OCI-LY3 (cell line): ENCODE results near the gene FIS1.
"Not testable (repeated sequence)": the region's sequence is repeated elsewhere in the genome, so short reads cannot be mapped to it uniquely, and the experiment has no call there.

Source experiments
- H2AFZ ChIP-seq: fragments of 200-600, 300-600 bp; shearing (Covaris generic); 2 replicates; pipeline ENCODE4 v1.6.0; 2014; ENCODE audit warnings: antibody characterized with exemption, low read depth, low read length
- H3K27ac ChIP-seq: fragments of 200-600, 300-600 bp; sonication (generic); 2 replicates; pipeline ENCODE4 v1.5.1; 2014; ENCODE audit warnings: mild to moderate bottlenecking, low read length, moderate library complexity, mixed read lengths
- H3K27me3 ChIP-seq: fragments of 200-600, 300-600 bp; sonication (generic); 2 replicates; pipeline ENCODE4 v1.6.1; 2014; ENCODE audit warnings: low read depth, low read length, mixed read lengths
- H3K36me3 ChIP-seq: fragments of 200-600, 300-600 bp; sonication (generic); replicated peaks from 2 replicates; pipeline ENCODE3; 2014; ENCODE audit warnings: low read depth, low read length, mixed read lengths
- H3K4me1 ChIP-seq: fragments of 300-600, 200-600 bp; sonication (generic); 2 replicates; pipeline ENCODE4 v1.6.1; 2014; ENCODE audit warnings: low read length, mixed read lengths
- H3K4me2 ChIP-seq: fragments of 200-600, 300-600 bp; sonication (generic); 2 replicates; pipeline ENCODE4 v1.6.1; 2014; ENCODE audit warnings: low read length, mixed read lengths
- H3K4me3 ChIP-seq: fragments of 300-600, 200-600 bp; sonication (generic); 2 replicates; pipeline ENCODE4 v1.5.1; 2014; ENCODE audit warnings: antibody characterized with exemption, mild to moderate bottlenecking, low read length, moderate library complexity
- H3K79me2 ChIP-seq: fragments of 300-600, 200-600 bp; shearing (Covaris generic); 2 replicates; pipeline ENCODE4 v1.6.1; 2014; ENCODE audit warnings: mild to moderate bottlenecking, low read length, mixed read lengths
- H3K9ac ChIP-seq: fragments of 300-600, 200-600 bp; shearing (Covaris generic); 2 replicates; pipeline ENCODE4 v1.6.0; 2014; ENCODE audit warnings: mild to moderate bottlenecking, low read length, moderate library complexity
- H3K9me3 ChIP-seq: fragments of 200-600, 300-600 bp; shearing (Covaris generic); 2 replicates; pipeline ENCODE4 v1.6.1; 2014; ENCODE audit warnings: low read length, mixed read lengths; ENCODE audit not compliant: insufficient read depth
- H4K20me1 ChIP-seq: fragments of 200-600, 300-600 bp; sonication (generic); 2 replicates; pipeline ENCODE4 v1.6.1; 2016; ENCODE audit warnings: low read length, mixed read lengths; ENCODE audit not compliant: insufficient read depth
- EZH2phosphoT487 ChIP-seq: fragments of 200-600 bp; shearing (Covaris generic); IDR thresholded peaks from 2 replicates; pipeline ENCODE4 v1.6.1; 2018; ENCODE audit warnings: antibody characterized with exemption, mixed run types, low read depth
- TF ChIP-seq, protein P1 (sequence below): fragments of 200-600, 300-600 bp; sonication (generic); IDR thresholded peaks from 2 replicates; pipeline ENCODE4 v1.5.1; 2014; ENCODE audit warnings: antibody characterized with exemption, low read length, low read depth

Gene FIS1

GRCh38 chr7:101244375-101245146 is at the start of gene FIS1:
Gene FIS1 (minus strand): TSS chr7:101245081. CDS start chr7:101245004, 77 bp downstream.
- peak within 1 kb of the TSS; percentile 96 for H3K4me3 ChIP-seq
- no peak within 1 kb of the TSS; the same call in 1 of the 2 replicates for H2AFZ ChIP-seq
- peak within 1 kb of the TSS; percentile 89 for H3K4me2 ChIP-seq
- no peak for TF ChIP-seq EZH2phosphoT487
- TF ChIP-seq, protein P1, sequence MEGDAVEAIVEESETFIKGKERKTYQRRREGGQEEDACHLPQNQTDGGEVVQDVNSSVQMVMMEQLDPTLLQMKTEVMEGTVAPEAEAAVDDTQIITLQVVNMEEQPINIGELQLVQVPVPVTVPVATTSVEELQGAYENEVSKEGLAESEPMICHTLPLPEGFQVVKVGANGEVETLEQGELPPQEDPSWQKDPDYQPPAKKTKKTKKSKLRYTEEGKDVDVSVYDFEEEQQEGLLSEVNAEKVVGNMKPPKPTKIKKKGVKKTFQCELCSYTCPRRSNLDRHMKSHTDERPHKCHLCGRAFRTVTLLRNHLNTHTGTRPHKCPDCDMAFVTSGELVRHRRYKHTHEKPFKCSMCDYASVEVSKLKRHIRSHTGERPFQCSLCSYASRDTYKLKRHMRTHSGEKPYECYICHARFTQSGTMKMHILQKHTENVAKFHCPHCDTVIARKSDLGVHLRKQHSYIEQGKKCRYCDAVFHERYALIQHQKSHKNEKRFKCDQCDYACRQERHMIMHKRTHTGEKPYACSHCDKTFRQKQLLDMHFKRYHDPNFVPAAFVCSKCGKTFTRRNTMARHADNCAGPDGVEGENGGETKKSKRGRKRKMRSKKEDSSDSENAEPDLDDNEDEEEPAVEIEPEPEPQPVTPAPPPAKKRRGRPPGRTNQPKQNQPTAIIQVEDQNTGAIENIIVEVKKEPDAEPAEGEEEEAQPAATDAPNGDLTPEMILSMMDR, result peak; percentile 77
- H3K36me3 ChIP-seq, result peaks cover 17% of the 10 kb centered on the region
- H3K9me3 ChIP-seq, result no peaks in the 10 kb centered on the region
- H4K20me1 ChIP-seq, result 0 out of 2 replicates have a peak, but pooled peaks cover 2% of the 10 kb centered on the region
- H3K79me2 ChIP-seq, result peaks cover 71% of the 10 kb centered on the region
- no peaks in the 10 kb centered on the region for H3K27me3 ChIP-seq
- peaks cover 9% of the 10 kb centered on the region for H3K4me1 ChIP-seq
- H3K27ac ChIP-seq, result peak within 1 kb of the TSS; percentile 54
- peak within 1 kb of the TSS; percentile 89 for H3K9ac ChIP-seq

GRCh38 chr7:101294039-101294831 is 49.4 kb upstream of the FIS1 start:
- H3K4me2 ChIP-seq, result no peak overlapping the region
- no peak for TF ChIP-seq EZH2phosphoT487
- TF ChIP-seq, protein P1, result no peak
- no peaks in the 10 kb centered on the region for H3K4me1 ChIP-seq
- no peaks in the 10 kb centered on the region for H3K79me2 ChIP-seq
- no peak overlapping the region for H3K9ac ChIP-seq
- H3K27ac ChIP-seq, result no peak overlapping the region
- no peaks in the 10 kb centered on the region for H3K9me3 ChIP-seq
- H3K27me3 ChIP-seq, result no peaks in the 10 kb centered on the region
- no peak overlapping the region for H3K4me3 ChIP-seq
- no peaks in the 10 kb centered on the region for H3K36me3 ChIP-seq
- no peak overlapping the region for H2AFZ ChIP-seq
- H4K20me1 ChIP-seq, result no peaks in the 10 kb centered on the region

GRCh38 chr7:101293069-101294021 is 48.5 kb upstream of the FIS1 start:
- H3K27me3 ChIP-seq, H3K4me1 ChIP-seq, H3K9me3 ChIP-seq, H3K9ac ChIP-seq, H3K4me3 ChIP-seq, H3K79me2 ChIP-seq, H3K27ac ChIP-seq, H2AFZ ChIP-seq, H3K4me2 ChIP-seq, H4K20me1 ChIP-seq, H3K36me3 ChIP-seq: not testable (repeated sequence)

DNA sequence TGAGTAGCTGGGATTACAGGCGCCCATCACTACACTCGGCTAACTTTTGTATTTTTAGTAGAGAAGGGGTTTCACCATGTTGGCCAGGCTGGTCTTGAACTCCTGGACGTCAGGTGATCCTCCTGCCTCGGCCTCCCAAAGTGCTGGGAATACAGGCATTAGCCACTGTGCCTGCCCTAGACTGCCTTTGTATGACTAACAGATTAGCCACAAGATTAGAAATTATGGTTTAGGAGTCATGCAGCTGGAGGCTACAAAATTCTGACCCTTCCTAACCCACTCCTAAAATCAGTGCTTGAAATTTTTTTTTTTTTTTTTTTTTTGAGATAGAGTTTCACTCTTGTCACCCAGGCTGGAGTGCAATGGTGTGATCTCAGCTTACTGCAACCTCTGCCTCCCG is 47.7 kb upstream of the FIS1 start:
- H3K4me3 ChIP-seq, H3K9me3 ChIP-seq, H3K4me1 ChIP-seq, H2AFZ ChIP-seq, H3K4me2 ChIP-seq, H3K79me2 ChIP-seq, H4K20me1 ChIP-seq, H3K36me3 ChIP-seq, H3K27ac ChIP-seq, H3K9ac ChIP-seq: not testable (repeated sequence)
- H3K27me3 ChIP-seq, result peaks cover 12% of the 10 kb centered on the region
